ENCODE results near the gene VANGL2. TPM values are rescaled to one million over a fixed set of nuclear protein-coding genes. Genes with fewer than 3 reads are reported as not detected.

The VANGL2 gene
- total RNA-seq, 1 experiment from 2014 or later, result 0.26 TPM

- H3K36me3 Mint-ChIP-seq (ENCODE audit: insufficient read depth, unreplicated experiment), result peaks cover 6% of the 10 kb centered on the region
- CTCF ChIA-PET, result no interaction called here
- no peak for DNase-seq (ENCODE audit: unreplicated experiment)
- BruUV-seq (replicated peaks), result no TSS peak
- no peak overlapping the region for H3K4me3 Mint-ChIP-seq (ENCODE audit: unreplicated experiment)
- intact Hi-C loops (cut with micrococcal nuclease), result no loop called here
- H3K27ac Mint-ChIP-seq (ENCODE audit: low read depth, unreplicated experiment), result no peak overlapping the region
- POLR2A ChIA-PET, result no interaction called here
- TF ChIP-seq CTCF (IDR thresholded peaks at IDR 0.05; ENCODE audit: unreplicated experiment), result no peak
- H3K4me1 Mint-ChIP-seq (ENCODE audit: insufficient read depth, unreplicated experiment), result peaks cover 6% of the 10 kb centered on the region
- H3K27me3 Mint-ChIP-seq (ENCODE audit: insufficient read depth, unreplicated experiment), result peaks cover 32% of the 10 kb centered on the region
- H3K9me3 Mint-ChIP-seq (ENCODE audit: unreplicated experiment), result no peaks in the 10 kb centered on the region
Observed at GRCh38 chr1:160460214-160460642, 59.9 kb downstream of the VANGL2 start.

GRCh38 chr1:160460683-160461287 is 60.4 kb downstream of the VANGL2 start:
- intact Hi-C loops (cut with micrococcal nuclease), result no loop called here
- ChIA-PET POLR2A (no interaction called here), CTCF (interaction anchor here (0.5 kb wide), 1 partner anchor 105 kb away, joined by 3 read pairs; no protein-coding TSS in a partner anchor)
- Mint-ChIP-seq H3K9me3 (ENCODE audit: unreplicated experiment) (no peaks in the 10 kb centered on the region), H3K27ac (ENCODE audit: low read depth, unreplicated experiment) (no peak overlapping the region), H3K4me3 (ENCODE audit: unreplicated experiment) (no peak overlapping the region), H3K4me1 (ENCODE audit: insufficient read depth, unreplicated experiment) (peaks cover 6% of the 10 kb centered on the region), H3K27me3 (ENCODE audit: insufficient read depth, unreplicated experiment) (peaks cover 32% of the 10 kb centered on the region), H3K36me3 (ENCODE audit: insufficient read depth, unreplicated experiment) (peaks cover 6% of the 10 kb centered on the region)
- DNase-seq (ENCODE audit: unreplicated experiment), result peak; percentile 12
- no peak for TF ChIP-seq CTCF (IDR thresholded peaks at IDR 0.05; ENCODE audit: unreplicated experiment)
- no TSS peak for BruUV-seq (replicated peaks)

GRCh38 chr1:160465123-160465522 is 64.8 kb downstream of the VANGL2 start:
- Mint-ChIP-seq H3K4me1 (ENCODE audit: insufficient read depth, unreplicated experiment) (peaks cover 6% of the 10 kb centered on the region), H3K27ac (ENCODE audit: low read depth, unreplicated experiment) (no peak overlapping the region), H3K36me3 (ENCODE audit: insufficient read depth, unreplicated experiment) (no peaks in the 10 kb centered on the region), H3K4me3 (ENCODE audit: unreplicated experiment) (no peak overlapping the region), H3K9me3 (ENCODE audit: unreplicated experiment) (no peaks in the 10 kb centered on the region), H3K27me3 (ENCODE audit: insufficient read depth, unreplicated experiment) (peaks cover 44% of the 10 kb centered on the region)
- CTCF ChIA-PET, result no interaction called here
- no peak for TF ChIP-seq CTCF (IDR thresholded peaks at IDR 0.05; ENCODE audit: unreplicated experiment)
- POLR2A ChIA-PET, result no interaction called here
- BruUV-seq (replicated peaks), result no TSS peak
- intact Hi-C loops (cut with micrococcal nuclease), result no loop called here
- no peak for DNase-seq (ENCODE audit: unreplicated experiment)

- H3K27me3 Mint-ChIP-seq (ENCODE audit: insufficient read depth, unreplicated experiment), result peaks cover 47% of the 10 kb centered on the region
- CTCF ChIA-PET, result no interaction called here
- intact Hi-C loops (cut with micrococcal nuclease), result no loop called here
- BruUV-seq (replicated peaks), result no TSS peak
- H3K27ac Mint-ChIP-seq (ENCODE audit: low read depth, unreplicated experiment), result no peak overlapping the region
- DNase-seq (ENCODE audit: unreplicated experiment), result no peak
- H3K9me3 Mint-ChIP-seq (ENCODE audit: unreplicated experiment), result no peaks in the 10 kb centered on the region
- POLR2A ChIA-PET, result interaction anchor here (1.4 kb wide), 1 partner anchor 18 kb away, joined by 4 read pairs; no protein-coding TSS in a partner anchor
- TF ChIP-seq CTCF (IDR thresholded peaks at IDR 0.05; ENCODE audit: unreplicated experiment), result no peak
- no peaks in the 10 kb centered on the region for H3K36me3 Mint-ChIP-seq (ENCODE audit: insufficient read depth, unreplicated experiment)
- H3K4me3 Mint-ChIP-seq (ENCODE audit: unreplicated experiment), result no peak overlapping the region
- no peaks in the 10 kb centered on the region for H3K4me1 Mint-ChIP-seq (ENCODE audit: insufficient read depth, unreplicated experiment)
Observed at GRCh38 chr1:160466961-160467360, 66.6 kb downstream of the VANGL2 start.

All from MCF 10A (cell line).